ENCODE data around the gene THADA.
"Not testable (repeated sequence)": the region's sequence is repeated elsewhere in the genome, so short reads cannot be mapped to it uniquely, and the experiment has no call there.

Gene THADA

DNA sequence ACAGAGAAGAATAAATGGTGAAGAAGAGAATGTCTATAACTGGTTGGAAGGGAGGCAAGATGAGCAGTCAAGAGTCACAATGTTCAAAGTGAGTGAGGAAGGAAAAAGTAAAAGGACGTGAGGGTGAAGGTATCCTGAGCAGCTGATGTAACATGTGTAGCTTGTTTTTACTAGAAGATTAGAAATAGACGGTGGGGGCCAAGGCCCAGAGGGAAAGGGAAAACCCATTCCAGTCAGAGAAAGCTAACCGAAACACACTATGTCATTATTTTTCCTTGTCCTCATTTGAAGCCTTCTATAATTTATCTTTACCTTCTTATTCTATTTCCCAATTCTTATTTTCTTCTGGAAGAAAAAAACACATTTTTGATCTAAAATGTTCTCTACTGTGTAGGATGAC lies 176.6 kb downstream of the THADA start:
- no peak for DNase-seq

GRCh38 chr2:43418680-43419079 lies 177.2 kb downstream of the THADA start:
- no peak for DNase-seq

DNA sequence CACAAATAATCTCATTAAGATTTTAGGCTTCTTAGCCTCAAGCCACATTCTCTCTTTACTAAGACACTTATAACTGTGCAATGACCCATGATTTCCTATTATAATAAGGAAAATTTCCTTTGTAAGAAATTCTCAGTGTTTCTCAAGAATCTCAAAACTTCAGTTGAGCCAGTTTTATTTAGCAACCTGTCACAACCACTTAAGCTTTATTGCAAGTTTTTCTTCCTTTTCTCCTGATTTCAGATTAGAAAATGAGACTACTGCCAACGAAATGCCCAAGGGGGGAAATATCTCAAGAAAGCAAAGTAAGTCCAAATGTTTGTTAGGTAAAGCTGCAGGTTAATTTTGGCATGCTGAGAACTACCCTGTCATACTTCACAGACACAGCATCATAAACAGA lies 178.5 kb downstream of the THADA start:
- DNase-seq = no peak

DNA sequence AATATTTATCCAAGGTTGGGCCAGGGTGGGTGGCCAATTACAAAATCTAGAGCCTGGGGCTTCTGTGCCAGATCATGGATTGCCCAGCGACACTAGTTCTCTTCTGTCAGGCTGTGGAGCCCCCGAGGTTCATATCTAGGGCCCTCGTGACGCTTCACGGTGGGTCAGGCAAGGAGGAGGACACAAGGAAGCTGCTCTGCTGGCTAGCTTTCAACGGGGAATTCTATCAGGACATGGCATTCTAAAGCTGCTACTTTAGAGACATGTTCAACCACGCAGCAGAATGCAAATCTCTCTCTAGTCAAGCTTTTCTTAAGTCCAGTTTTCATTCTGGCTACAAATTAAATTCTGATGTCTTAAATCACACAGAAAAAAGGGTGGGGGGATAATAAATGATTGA lies 180.2 kb downstream of the THADA start:
- DNase-seq = no peak

DNA sequence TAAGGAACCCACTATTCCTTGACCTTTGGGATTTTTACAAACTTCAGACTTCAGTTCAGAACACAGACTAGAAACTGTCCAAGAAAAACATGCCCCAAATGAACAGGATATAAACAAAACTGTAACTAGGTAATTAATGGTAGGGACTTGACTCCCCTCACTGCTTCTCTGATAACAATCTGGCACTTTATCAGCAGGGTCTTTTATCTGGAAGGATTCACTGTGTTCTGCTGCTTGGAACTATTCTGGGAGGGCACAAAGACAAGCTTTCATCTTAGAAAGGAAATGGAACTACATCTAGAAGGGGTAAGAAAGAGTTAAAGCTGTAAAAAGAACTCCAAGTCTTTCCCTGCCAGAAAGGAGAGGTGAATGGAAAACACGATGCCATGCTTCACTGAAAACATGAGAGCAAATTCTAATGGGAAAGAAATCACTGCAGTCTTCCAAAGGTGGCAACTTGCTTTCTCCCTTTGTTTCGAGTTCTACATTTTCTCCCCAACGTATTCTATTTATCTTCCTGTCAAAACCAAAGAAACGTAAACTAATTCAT lies 181.2 kb downstream of the THADA start:
- no peak for DNase-seq

DNA sequence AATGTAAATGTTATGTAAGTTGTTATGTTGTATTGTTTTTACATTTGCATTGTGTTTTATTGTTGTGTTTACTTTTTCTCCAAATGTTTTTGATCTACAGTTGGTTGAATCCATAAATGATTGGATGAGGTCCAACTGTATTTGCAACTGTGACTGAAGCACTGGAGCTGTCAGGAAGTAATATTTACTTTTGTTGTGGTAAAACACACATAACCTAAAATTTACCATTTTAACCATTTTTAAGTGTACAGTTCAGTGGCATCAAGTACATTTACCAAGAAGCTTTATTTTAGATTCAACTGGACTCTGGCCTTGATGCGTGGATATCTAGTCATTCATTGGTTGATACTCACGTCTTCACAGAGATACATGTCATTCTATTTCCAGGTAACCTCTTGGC lies 181.8 kb downstream of the THADA start:
- DNase-seq = no peak

GRCh38 chr2:43412114-43412753 lies 183.6 kb downstream of the THADA start:
- no peak for DNase-seq

- no peak for DNase-seq
Measured at GRCh38 chr2:43410055-43410604, 185.7 kb downstream of the THADA start.

- DNase-seq = no peak
Measured at GRCh38 chr2:43408407-43409160, 187.3 kb downstream of the THADA start.

- no peak for DNase-seq
Measured at GRCh38 chr2:43407935-43408334, 187.9 kb downstream of the THADA start.

DNA sequence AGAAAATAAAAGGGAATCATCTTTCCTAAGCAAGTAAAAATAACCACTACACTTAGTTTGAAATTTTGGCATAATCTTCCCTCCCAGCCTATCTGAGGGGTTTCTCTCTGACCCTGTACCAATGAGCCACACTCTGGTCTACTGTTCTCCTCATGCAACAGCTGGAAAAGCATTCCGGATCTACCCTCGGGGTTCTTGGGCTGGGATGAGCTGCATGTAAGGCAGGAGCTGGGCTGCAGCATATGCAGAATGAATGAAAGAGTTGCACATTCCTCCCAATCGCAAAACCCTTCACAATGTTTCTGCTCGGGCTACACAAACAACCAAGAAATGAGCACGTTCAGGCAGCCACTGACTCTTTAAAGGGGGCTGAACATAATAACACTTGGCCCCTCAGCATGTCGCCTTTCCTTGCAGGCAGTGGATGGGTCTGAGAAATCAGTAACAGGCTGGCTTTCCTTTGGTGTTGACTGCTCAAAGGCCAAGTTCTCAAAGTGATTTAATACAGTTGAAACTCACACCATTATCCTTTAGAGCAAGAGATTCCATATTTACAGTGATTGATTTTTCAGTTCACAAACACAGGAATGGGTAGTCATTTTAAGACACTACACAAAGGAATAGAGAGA lies 189.1 kb downstream of the THADA start:
- DNase-seq = no peak

- DNase-seq = no peak
Measured at GRCh38 chr2:43405829-43406228, 190.0 kb downstream of the THADA start.

DNA sequence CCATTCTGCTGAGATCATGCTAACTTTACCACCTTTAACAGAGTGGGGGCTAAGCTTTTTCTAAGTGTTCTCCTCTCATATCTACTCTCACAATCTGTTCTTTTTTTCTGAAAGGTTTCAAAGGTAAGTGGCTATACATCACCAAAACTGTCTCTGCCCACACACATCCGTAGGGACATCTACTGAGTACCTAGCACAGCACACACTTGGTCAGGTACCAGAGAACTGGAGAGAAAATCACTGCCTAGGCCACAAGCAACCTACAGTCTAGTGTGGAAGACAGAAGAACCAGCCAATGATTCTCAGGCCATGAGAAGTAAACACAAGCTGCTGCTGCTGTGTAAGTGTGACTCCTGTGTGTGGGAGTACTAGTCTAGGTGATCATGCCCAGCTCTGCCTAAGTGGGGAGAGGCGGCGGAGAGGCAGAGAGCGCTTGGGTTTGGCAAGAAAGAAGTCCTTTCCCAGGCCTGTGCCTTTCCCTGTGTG lies 193.3 kb downstream of the THADA start:
- DNase-seq = no peak

DNA sequence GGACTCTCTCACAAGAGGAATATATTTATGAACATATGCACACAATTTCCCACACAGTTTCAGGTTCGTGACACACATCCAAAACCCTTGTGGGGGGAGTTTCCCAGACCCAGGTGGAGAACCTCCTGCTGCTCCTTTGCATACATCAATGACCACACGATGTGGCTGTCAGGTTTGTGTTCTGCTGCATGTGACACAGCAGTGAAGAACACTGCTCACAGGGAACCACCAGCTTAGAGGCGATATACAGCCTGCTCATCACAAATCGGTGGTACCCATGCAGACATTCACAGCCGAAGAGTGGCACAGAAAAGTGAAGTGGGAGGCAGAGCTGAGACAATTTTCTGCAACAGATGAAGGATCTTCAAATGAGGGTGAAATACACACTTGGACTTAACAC lies 193.8 kb downstream of the THADA start:
- DNase-seq = no peak

DNA sequence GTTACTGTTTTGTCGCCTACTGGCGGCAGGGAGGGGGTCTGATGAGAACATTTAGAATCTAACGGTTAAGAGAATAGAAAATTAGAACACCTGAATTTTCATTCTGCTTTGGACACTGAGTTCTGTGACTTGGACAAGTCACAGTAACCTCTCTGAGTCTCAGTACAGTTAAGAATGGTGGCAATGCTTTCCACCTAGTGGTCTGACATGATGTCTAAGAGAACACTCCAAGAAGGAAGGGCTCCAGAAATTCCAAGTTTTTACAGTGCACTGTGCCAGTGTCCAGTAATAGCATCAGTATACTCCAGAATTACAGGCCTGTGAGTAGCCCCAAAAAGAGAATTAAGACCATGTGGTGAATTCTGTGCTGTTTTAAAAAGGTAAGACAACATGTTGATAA lies 195.3 kb downstream of the THADA start:
- DNase-seq = no peak

DNA sequence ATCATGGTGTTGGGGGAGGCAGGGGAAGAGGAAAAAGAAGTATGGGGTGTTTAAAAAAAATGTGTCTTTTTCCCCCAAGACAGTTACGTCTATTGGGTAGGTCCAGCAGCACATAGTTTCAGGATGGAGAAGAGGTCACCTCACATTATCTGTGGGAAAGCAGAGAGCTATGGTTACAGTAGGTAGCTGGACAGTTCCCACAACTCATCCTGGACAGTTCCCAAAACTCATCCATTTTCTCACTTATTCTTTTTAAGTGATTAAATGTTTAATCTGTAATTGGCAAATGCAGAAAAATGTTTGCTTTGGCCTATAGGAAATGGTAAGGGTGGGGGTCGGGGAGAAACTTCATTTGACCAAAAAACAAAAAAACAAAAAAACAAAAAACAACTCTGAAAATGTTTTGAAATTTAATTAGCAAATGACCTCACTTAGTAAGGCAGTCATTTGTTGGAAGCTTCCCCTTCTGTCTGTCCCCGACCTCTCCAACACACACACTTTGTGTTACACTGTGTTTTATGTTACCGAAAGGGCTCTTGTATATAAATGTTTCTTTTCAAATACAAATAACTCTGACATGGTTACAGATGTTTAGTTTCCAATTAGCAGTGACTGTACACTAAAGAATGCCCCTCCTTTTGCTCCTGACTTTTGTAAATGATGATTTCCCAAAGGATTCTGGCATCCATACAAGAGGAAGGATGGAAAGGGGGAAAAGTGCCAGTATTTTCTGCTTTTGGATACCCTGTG lies 196.1 kb downstream of the THADA start:
- no peak for DNase-seq

DNA sequence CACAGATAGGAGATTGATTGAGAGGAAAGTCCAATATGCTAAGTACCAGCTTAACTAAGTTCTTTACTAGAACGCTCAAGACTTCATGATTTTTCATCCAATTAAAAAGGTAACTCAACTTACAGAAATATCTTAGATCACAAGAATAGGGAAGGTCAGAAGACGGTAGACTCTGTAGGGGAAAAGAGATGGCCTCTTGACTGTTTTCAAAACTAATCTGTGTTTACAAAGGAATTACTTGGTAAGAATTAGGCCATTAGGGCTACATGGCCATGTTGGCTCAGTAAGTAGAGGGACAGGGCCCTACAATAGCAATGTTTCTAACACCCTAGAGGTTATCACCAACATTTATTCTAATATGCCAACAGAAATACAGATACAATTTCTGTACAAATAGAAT lies 196.7 kb downstream of the THADA start:
- DNase-seq = no peak

DNA sequence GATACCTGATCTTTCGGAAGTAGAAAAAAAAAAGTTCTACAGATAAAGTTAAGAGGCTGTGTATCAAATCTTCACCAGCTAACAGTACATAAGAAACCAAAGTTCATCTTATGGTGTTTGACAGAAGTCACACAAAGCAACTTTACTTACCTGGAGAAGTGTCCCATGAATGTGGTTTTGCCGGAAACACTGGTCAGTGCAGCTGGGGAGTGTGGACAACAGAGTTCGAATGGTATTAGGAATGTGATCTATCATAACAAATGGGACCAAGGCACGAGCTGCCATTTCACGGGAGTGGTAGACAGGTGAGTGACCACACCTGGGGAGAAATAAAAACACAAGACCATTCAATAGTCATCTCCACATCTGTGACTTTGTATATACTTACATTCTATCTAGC lies 198.0 kb downstream of the THADA start:
- DNase-seq = no peak

DNA sequence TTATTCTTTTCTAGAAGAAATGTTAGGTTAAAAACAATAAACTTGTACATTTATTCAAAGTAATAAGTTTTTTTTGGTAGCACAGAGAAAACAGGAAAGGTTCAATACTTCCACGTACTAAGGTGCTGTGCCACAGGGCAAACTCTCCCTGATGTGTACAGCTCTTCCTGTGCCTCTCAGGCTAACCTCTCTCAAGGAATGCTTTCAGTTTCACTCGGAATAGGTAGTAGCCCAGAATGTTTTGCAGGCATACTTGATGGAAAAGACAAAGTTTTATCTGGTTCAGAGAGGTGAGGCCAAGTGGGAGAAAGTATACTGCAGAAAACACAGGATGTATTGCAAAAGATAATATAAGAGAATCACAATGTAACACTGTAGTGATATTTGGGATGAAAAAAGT lies 198.4 kb downstream of the THADA start:
- no peak for DNase-seq

- not testable (repeated sequence) for DNase-seq
Measured at GRCh38 chr2:43396344-43396743, 199.5 kb downstream of the THADA start.

- no peak for DNase-seq
Measured at GRCh38 chr2:43393918-43394317, 201.9 kb downstream of the THADA start.

DNA sequence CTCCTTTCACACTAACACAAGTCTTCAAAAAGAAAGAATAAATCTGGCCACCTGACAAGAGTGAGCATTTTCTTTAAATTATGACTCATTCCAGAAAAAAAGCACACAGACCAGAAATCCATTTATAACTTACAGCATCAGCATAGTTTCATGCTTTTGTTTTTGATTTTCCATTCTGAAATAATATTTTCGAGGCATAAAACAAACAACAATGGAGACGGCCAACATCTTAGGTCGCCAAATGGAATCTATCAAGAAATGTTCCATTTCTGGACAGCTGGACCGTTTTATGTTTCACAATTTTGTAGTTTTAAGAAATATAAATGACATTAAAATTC lies 204.0 kb downstream of the THADA start:
- no peak for DNase-seq

Measured in nucleus accumbens (tissue), 56 donors.